GM12878 (cell line): ENCODE measurements around the gene STK10.

ENCODE experiments used
- ATF3 ChIP-seq: IDR thresholded peaks from 2 replicates; pipeline ENCODE4 v1.6.1; 2011; ENCODE audit warnings: low read depth, mild to moderate bottlenecking, low read length, moderate library complexity, borderline replicate concordance; ENCODE audit errors: extremely low read depth
- BRCA1 ChIP-seq: IDR thresholded peaks from 2 replicates; pipeline ENCODE4 v1.6.1; 2011; ENCODE audit warnings: low read depth, low read length, improper control_type of control experiment
- CEBPB ChIP-seq, 2 experiments: fragments of 150-350 bp in 1 of 2; IDR thresholded peaks; 2 replicates each; pipeline ENCODE4 v1.6.1; 2012 to 2014; ENCODE audit warnings: low read depth in 2 of 2, low read length in 2 of 2, borderline replicate concordance in 1 of 2, inconsistent platforms in 1 of 2
- CTCF ChIP-seq, 3 experiments: IDR thresholded peaks in 2 of 3; conservative IDR thresholded peaks in 1 of 3; 2 replicates each; pipeline ENCODE4 v1.5.1; 2011; ENCODE audit warnings: low read depth in 3 of 3, low read length in 3 of 3, mild to moderate bottlenecking in 3 of 3, control low read depth in 2 of 3, moderate library complexity in 2 of 3, inconsistent platforms in 1 of 3, mixed read lengths in 1 of 3; ENCODE audit not compliant: control insufficient read depth in 2 of 3, insufficient read depth in 1 of 3; ENCODE audit errors: extremely low read depth in 1 of 3
- EZH2 ChIP-seq: IDR thresholded peaks from 2 replicates; pipeline ENCODE4 v1.6.1; 2012; ENCODE audit warnings: low read depth, mild to moderate bottlenecking, control low read depth, inconsistent platforms, low read length, borderline replicate concordance; ENCODE audit not compliant: control insufficient read depth
- HCFC1 ChIP-seq: fragments of 150-350 bp; IDR thresholded peaks from 2 replicates; pipeline ENCODE4 v1.6.1; 2014; ENCODE audit warnings: low read length
- MEF2A ChIP-seq: IDR thresholded peaks from 2 replicates; pipeline ENCODE4 v1.6.1; 2011; ENCODE audit warnings: low read depth, mild to moderate bottlenecking, low read length, moderate library complexity; ENCODE audit not compliant: insufficient read depth
- MEF2B ChIP-seq: fragments of 450-650 bp; IDR thresholded peaks from 2 replicates; pipeline ENCODE4 v1.6.1; 2018; ENCODE audit warnings: mild to moderate bottlenecking, moderate library complexity; ENCODE audit not compliant: partially characterized antibody, poor library complexity, severe bottlenecking
- NRF1 ChIP-seq: conservative IDR thresholded peaks from 2 replicates; pipeline ENCODE4 v1.6.1; 2011; ENCODE audit warnings: mild to moderate bottlenecking, low read depth, low read length, improper control_type of control experiment
- PBX3 ChIP-seq: IDR thresholded peaks from 2 replicates; pipeline ENCODE4 v1.6.1; 2011; ENCODE audit warnings: mild to moderate bottlenecking, low read depth, low read length, moderate library complexity; ENCODE audit not compliant: insufficient replicate concordance
- POLR2AphosphoS5 ChIP-seq: IDR thresholded peaks from 2 replicates; pipeline ENCODE4 v1.6.1; 2011; ENCODE audit warnings: mild to moderate bottlenecking, low read length, inconsistent platforms
- STAT1 ChIP-seq: fragments of 450-650 bp; conservative IDR thresholded peaks from 2 replicates; pipeline ENCODE4 v1.6.1; 2014; ENCODE audit warnings: antibody characterized with exemption, mild to moderate bottlenecking
- TCF7 ChIP-seq: IDR thresholded peaks from 2 replicates; pipeline ENCODE4 v1.6.1; 2014; ENCODE audit warnings: antibody characterized with exemption, borderline replicate concordance

- TF ChIP-seq HCFC1 (no peak), CTCF (IDR thresholded peaks at IDR 0.05 in 2 of 3, conservative IDR thresholded peaks at IDR 0.05 in 1 of 3; ENCODE audit: control insufficient read depth in 2 of 3, extremely low read depth in 1 of 3, insufficient read depth in 1 of 3, low read depth in 3 of 3, low read length in 3 of 3) (no peak), NRF1 (no peak), STAT1 (no peak), TCF7 (no peak), POLR2AphosphoS5 (no peak), CEBPB (IDR thresholded peaks at IDR 0.05; ENCODE audit: borderline replicate concordance in 1 of 2, low read depth in 2 of 2, low read length in 2 of 2) (no peak), BRCA1 (no peak), EZH2 (no peak), PBX3 (no peak), MEF2B (no peak), ATF3 (no peak), MEF2A (no peak)
These were observed 111.2 kb downstream of the STK10 start for GRCh38 chr5:172076761-172077244.
